Caki2 (cell line): ENCODE results near the gene CDH15. TPM values are rescaled to one million over a fixed set of nuclear protein-coding genes. Genes with fewer than 3 reads are reported as not detected.

Experiments used
- DNase-seq: peaks from one replicate; pipeline ENCODE4 v3.0.0-alpha.2; 2015; ENCODE audit warnings: low read depth
- in situ Hi-C: cut with HindIII; loops from 2 replicates; pipeline ENCODE4 v1.10.0; 2016; ENCODE audit warnings: low sequenced_read_pairs, low pct_unique_long_range_greater_than_20kb, mixed read lengths
- total RNA-seq: library from RNA; depleted of rRNA; stranded (reverse); fragments of >200 nt; shearing (Covaris generic); gene quantifications from 2 replicates; pipeline ENCODE4 v1.2.3, GENCODE V29; 2014; ENCODE audit warnings: low replicate concordance; rRNA removed

Gene CDH15, protein sequence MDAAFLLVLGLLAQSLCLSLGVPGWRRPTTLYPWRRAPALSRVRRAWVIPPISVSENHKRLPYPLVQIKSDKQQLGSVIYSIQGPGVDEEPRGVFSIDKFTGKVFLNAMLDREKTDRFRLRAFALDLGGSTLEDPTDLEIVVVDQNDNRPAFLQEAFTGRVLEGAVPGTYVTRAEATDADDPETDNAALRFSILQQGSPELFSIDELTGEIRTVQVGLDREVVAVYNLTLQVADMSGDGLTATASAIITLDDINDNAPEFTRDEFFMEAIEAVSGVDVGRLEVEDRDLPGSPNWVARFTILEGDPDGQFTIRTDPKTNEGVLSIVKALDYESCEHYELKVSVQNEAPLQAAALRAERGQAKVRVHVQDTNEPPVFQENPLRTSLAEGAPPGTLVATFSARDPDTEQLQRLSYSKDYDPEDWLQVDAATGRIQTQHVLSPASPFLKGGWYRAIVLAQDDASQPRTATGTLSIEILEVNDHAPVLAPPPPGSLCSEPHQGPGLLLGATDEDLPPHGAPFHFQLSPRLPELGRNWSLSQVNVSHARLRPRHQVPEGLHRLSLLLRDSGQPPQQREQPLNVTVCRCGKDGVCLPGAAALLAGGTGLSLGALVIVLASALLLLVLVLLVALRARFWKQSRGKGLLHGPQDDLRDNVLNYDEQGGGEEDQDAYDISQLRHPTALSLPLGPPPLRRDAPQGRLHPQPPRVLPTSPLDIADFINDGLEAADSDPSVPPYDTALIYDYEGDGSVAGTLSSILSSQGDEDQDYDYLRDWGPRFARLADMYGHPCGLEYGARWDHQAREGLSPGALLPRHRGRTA
- total RNA-seq = 0.51 and 1.0 TPM in 2 replicates

DNA sequence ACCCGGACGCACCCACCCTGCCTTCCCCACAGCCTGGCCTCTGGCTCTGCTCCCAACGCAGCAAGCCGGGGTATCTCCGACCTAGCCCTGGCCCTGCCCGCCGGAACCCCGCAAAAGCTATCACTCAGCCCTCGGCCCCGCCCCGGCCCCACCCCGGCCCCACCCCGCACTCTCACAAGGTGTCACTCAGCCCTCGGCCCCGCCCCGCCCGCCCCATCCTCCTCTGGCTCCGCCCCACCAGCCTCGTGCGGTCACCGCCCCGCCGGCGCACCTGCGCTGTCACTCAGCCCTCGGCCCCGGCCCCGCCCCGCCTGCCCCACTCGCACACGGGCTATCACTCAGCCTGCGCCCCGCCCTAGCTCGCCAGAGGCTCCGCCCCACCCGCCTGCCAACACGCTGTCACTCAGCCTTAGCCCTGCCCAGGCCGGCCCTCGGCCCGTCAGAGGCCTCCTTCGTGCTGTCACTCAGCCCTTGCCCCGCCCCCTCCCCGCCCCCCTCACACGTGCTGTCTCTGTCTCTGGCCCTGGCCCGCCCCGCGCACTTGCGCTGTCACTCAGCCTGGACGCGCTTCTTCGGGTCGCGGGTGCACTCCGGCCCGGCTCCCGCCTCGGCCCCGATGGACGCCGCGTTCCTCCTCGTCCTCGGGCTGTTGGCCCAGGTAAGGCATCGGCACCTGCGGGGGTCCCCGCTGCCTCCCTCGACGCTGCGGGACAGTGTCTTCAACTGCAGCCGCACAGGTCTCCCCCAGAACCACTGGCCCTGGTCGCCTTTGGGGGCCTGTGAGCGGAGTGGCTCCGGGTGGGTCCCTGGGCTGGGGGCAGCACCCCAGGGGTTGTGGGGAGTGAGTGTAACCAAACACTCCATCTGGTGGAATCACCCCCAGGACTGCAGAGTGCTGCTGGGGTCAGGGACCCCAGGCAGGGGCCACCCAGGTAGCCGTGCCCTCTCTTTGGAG is at the start of gene CDH15:
Gene CDH15 (plus strand): TSS at position 533 of the 955 bp plus-strand sequence. CDS start 84 bp downstream, at position 617.
- in situ Hi-C loops = no loop called here

DNA sequence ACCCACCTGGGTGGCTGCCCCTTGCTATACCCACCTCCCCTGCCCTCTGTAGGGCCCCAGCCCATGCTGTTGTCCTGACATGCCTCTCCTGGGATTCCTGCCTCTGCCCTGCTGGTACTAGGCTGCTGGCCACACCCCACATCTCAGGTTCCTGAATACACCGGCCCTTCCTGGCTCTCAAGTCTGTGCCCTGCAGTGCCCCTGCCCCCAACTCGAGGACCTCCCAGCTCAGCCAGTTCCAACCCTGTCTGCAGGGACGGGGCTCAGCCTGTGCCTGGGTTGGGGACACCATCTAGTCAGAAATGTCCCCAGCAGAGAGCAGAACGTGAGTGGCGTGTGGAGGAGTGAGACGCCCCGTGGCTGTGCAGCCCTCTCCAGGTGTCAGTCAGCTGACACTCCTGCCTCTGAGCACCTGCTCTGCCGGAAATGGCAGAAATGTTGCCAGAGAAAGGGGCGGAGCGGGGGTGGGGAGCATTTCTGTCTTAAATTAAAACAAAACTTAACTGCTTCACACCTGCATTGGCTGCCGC is 49.2 kb upstream of the CDH15 start:
- no peak for DNase-seq
- in situ Hi-C loops = no loop called here

More for the DNA sequence above, at the start of gene CDH15:
- peak; percentile 87 for DNase-seq

DNA sequence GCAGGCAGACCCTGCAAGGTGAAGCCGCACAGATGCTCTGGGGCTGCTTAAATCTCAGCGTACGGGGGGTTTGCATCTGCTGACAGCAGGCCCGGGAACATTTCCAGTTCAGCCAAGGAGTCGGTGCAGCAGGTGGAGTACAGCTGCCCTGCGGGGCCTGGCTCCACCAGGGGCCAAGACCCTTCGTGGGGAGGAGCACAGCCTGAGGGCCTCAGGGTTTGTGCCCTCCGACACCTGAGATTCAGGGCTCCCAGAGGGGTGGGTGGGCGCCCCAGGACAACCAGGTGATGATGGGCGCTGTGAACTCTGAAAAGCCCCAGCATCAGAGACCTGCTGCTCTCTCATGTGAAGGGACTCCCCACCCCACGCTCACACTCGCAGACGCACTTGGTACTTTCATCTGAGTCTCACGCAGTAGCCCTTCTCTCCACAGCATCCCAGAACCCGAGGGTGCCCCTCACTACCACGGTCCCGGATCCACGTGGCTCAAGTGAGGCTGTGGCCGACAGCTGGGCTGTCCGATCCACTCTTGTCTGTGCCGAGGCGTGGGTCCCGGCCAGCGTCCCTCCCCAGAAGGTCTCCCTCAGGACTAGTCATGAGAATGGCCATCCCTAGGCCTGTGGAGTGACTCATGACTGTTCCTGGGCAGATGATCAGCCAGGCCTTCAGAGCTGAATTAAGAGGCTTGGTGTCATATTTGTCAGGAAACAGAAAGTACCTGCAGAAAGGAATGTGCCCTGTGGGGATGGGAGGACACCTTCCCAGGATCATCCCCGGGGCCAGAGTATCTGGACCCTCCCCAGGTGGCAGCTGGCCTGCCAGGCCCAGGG is 48.3 kb upstream of the CDH15 start:
- peak; percentile 2 for DNase-seq
- in situ Hi-C loops = no loop called here

DNA sequence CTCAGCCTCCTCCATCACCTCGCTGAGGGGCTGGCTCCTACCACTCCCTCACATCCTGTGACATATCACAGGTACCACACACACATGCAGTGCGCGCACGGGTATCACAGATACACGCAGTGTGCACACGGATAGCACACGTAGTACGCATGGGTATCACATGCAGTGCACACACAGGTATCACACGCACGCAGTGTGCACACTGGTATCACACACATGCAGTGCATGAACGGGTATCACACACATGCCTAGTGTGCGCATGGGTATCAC is 47.8 kb upstream of the CDH15 start:
- DNase-seq = no peak
- in situ Hi-C loops = no loop called here

DNA sequence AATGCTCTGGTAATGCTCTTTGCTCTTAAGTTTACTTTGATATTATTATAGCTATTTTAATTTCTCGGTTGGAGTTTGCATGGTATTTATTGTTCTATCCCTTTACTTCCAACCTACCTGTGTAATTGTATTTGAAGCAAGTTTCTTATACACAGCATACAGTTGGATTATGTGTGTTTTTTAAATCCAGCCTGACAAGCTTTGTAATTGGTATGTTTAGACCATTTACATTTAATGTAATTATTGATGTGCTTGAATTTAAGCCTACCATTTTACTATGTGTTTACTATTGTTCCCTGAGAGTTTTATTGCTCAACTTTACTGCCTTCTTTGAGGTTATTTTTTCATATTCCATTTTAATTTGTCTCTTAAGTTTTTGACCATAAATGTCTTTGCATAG is 42.2 kb upstream of the CDH15 start:
- no peak for DNase-seq
- in situ Hi-C loops = no loop called here

DNA sequence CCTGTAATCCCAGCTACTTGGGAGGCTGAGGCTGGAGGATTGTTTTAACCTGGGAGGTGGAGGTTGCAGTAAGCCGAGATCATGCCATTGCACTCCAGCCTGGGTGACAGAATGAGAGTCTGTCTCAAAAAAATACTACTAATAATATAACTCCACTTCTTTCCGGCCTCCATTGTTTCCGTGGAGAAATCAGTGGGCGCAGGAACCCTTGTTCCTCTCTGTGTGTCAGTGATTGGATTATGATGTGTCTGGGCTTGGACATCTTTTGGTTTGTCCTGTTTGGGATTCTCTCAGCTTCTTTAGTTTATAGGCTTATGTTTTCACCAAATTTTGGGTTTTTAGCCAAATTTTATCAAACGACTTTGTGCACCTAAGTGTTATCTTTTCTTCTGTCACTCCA is 41.1 kb upstream of the CDH15 start:
- no peak for DNase-seq

DNA sequence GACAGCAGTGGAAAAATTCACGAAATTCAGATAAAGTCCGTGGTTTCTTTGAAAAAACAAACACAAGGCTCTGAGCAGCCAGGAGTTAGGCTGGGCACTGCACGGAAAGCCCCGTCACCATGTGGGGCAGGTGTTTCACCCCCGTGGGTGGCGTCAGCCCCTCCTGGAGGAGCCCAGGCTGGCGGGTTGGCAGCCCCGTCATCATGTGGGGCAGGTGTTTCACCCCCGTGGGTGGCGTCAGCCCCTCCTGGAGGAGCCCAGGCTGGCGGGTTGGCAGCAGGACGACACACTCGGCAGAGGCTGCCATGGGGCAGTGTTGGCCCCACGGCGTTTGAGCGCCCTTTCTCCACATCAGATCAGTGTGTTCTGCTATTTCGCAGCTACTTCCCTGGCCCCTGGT is 39.8 kb upstream of the CDH15 start:
- in situ Hi-C loops = no loop called here

More for the DNA sequence above, 41.1 kb upstream of the CDH15 start:
- in situ Hi-C loops = no loop called here

DNA sequence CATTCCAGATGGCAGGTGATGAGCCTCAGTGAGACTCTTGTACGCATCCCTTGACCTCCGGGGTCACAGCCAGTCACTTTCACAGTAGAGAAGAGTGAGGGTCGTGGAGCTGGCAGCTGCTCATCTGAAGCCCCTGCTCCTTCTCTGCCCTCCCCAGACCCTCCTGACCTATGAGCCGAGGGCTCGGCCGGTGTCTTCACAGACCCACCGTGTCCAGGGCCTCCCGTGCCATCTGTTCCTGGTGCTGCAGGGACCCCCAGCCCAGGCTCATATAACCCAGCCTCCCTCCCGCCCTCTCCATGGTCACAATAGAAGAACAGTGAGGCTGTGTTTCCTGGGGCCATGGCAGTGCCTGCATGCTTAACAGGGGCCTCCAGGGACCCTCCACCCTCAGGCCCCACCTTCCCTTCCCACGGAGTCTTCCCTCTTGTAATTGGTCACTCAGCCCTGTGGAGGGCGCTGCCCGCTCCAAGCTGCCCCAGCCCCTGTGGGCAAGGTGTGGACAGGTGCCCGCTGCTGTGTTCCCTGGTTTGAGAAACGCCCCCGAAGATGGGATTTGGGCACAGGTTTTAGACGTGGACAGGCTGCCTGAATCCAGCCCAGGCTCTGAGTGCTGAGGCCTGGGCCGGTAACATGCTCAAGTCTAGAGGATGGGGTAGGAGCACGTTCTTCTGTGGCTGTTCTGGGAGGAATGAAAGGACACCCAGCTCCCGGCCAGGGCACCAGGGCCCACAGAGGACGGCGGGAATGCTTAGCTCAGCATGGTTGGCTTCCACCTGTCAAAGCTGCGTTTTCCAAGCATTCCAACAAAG is 39.1 kb upstream of the CDH15 start:
- DNase-seq = no peak
- in situ Hi-C loops = no loop called here

More for the DNA sequence above, 39.8 kb upstream of the CDH15 start:
- DNase-seq = no peak

DNA sequence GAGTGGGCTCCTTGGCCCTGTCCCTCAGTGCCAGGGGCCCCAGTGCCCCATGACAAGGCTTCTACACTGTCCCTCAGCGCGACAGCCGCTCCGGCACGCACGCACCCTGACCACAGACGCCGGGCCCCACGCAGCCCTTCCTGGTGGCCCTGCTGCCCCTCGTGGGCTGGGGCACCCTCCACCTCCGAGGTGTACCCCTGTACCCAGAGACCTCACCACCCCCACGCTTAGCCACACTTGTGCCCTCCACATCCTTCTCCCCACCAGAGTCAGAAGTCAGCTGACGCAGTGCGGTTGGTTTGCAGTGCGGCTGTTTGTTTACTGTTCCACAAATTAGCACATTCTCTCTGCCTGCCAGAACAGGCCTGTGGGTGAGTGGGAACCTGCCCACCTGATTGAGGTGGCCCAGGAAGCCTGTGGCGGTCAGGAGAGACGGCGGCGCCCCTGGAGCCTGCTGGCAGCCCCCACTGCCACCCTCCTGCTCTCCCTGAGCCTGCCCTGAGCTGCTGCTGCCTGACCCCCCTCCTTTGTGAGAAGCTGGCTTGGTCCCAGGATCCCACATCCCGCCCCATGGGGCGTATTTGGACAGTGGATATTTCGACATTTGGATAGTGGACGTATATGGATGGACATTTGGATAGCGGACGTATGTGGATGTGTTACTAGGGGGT is 38.0 kb upstream of the CDH15 start:
- DNase-seq = no peak
- in situ Hi-C loops = no loop called here

DNA sequence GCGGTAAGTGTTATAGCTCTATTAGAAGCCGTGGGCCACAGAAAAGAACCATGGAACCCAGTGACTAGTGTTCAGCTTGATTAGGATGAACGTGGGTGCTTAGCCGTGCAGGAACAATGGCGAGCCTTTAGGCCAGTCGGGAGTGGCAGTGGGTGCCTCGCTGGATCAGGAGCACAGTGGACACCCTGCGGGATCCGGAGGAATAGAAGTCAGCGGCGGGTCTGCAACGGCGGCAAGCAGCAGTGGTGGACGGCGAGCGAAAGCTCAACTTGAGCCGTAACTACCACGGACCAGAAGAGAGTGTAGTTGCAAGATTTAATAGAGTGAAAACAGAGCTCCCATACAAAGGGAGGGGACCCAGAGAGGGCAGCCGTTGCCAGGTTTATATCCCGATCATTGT is 37.3 kb upstream of the CDH15 start:
- in situ Hi-C loops = no loop called here
- no peak for DNase-seq

DNA sequence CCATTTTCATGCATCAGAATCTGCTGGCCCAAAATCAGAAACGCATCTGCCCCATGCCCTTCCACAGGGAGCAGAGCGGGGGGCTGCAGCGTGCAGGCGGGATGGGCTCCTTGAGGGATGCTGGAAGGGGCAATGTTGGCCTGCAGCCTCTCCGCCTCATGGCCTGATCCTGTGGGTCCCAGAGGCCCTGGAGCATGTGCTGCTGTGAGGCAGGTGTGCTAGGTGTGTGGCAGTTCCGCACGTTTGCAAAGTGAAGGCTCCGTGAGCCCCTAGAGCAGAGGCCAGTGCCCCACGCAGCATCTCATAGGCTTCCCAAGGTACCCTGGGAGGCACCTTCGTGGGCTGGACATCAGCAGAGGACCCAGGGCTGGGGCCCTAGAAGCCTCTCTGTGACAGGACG is 36.4 kb upstream of the CDH15 start:
- in situ Hi-C loops = no loop called here

DNA sequence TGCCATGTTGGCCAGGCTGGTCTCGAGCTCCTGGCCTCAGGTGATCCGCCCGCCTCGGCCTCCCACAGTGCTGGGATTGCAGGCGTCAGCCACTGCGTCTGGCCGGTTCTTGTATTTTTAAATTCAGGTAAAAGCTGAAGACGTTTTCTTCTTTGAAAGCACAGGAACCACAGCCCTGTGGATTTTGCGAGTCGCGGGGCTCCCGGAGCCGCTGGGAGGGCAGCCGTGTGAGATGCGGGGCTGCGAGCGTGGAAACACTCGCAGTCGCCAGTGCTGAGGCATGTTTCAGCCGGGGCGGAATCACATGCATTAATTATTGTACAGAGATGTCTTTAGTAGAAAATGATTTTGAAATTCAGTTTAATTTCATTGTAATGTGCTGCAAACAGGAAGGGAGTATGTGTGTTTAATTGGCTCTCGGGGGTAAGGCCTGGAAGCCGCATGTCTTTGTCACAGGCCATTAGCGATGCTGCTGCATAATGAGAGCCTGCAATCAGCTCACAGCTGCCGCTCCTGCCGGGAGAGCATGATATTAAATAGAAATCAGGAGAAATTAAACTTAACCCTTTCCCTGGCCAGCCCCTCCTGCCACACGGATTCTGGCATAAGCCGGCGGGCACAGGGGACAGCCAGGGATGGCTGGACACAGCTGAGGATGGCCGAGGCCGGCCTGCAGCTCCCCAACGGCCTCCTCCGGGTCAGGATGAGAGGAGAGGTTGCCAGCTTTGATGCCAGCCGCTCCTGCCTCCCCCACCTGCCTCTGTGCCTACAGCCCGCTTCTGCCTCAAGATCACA is 35.4 kb upstream of the CDH15 start:
- DNase-seq = no peak
- in situ Hi-C loops = no loop called here

More for the DNA sequence above, 36.4 kb upstream of the CDH15 start:
- no peak for DNase-seq

DNA sequence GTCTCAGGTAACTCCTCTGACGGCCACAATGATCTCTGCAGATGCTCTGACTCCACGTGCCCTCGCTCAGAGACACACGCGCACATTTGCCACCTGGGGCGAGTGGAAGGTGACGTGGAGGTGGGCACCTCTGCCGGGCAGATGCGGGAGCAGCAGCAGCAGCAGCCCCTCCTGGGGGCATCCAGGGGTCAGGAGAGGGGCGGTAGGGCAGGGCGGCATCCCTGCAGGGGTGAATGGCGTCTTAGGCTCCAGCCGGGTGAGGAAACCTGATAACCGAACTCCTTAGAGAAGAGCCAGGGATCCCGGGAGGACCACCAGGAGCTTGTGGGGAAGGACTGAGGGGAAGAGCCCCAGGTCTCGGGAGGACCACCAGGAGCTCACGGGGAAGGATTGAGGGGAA is 34.6 kb upstream of the CDH15 start:
- in situ Hi-C loops = no loop called here
- DNase-seq = no peak

DNA sequence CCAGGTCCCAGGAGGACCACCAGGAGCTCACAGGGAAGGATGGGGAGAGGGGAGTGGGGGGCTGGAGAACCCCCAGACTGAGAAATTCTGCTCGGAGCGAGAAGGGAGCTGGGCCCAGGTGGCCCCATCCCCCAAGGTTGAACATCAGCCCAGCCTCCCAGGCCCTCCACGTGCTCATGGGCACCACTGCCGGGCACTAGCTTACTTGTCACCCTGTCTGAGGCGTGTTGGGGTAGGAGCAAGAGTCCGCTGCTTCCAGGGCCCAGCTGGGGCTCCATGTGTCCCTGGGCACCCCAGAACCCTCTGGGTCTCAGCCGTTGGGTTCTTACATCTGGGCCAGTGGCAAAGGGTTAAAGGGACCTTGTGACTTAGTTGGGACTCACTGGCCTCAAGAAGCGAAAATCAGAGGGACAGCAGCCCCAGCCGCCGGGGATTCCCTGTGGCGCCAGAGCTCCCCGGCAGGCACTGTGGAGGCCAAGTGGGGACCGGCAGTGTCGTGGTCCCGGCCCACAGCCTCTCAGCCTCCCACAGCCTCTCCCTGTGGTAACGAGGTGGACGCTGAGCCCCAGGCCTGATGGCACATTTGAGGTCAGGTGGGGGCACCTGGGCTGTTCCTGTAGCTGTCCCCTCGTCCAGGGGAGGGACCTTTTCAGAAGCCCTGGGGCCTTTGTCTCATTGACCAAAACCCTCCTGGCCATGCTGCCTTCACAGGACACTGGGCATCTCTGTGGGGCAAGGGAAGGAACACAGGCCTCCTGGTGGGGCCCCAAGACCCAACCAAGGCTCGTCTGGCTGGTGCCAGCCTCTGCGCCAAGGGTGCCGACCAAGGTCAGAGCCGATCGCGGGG is 33.7 kb upstream of the CDH15 start:
- in situ Hi-C loops = no loop called here
- DNase-seq = no peak

DNA sequence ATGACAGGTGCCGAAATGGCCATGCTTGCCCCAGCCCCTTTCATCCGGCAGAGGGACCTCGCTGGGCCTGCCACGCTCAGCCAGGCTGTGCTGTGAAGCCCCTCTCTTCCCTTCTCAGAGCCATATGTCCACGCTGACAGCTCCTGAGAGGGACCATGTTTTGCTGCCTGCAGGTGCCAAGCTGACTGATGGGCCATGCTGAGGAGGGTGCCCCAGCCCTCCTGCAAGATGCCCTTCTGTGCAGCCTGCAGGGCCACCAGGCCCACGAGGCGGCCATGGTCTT is 33.1 kb upstream of the CDH15 start:
- in situ Hi-C loops = no loop called here
- no peak for DNase-seq
